NCI-H146 (cell line): Measurements from ENCODE around the gene ATAD1.
"Not testable (repeated sequence)": the region's sequence is repeated elsewhere in the genome, so short reads cannot be mapped to it uniquely, and the experiment has no call there.

Source experiments
- DNase-seq: peaks from one replicate; lab custom pipeline; 2025; lab: John Stamatoyannopoulos, UW

ATAD1 gene

GRCh38 chr10:87753995-87754866, 63.8 kb downstream of the ATAD1 start:
- no peak for DNase-seq

- DNase-seq, result no peak
Observed at GRCh38 chr10:87752566-87752965, 65.5 kb downstream of the ATAD1 start.

- no peak for DNase-seq
Observed at GRCh38 chr10:87751274-87751673, 66.8 kb downstream of the ATAD1 start.

- DNase-seq, result no peak
Observed at GRCh38 chr10:87750817-87751216, 67.2 kb downstream of the ATAD1 start.

GRCh38 chr10:87750001-87750671, 67.9 kb downstream of the ATAD1 start:
- DNase-seq, result peak; percentile 39

GRCh38 chr10:87748244-87748643, 69.8 kb downstream of the ATAD1 start:
- DNase-seq, result not testable (repeated sequence)

- DNase-seq, result no peak
Observed at GRCh38 chr10:87746911-87747310, 71.1 kb downstream of the ATAD1 start.

- DNase-seq, result no peak
Observed at GRCh38 chr10:87744606-87745005, 73.4 kb downstream of the ATAD1 start.

- DNase-seq, result not testable (repeated sequence)
Observed at GRCh38 chr10:87742992-87743610, 74.9 kb downstream of the ATAD1 start.

GRCh38 chr10:87740254-87740655, 77.8 kb downstream of the ATAD1 start:
- DNase-seq, result no peak

- DNase-seq, result no peak
Observed at GRCh38 chr10:87739703-87740102, 78.3 kb downstream of the ATAD1 start.

GRCh38 chr10:87738253-87738652, 79.8 kb downstream of the ATAD1 start:
- not testable (repeated sequence) for DNase-seq

- DNase-seq, result peak; percentile 56
Observed at GRCh38 chr10:87734987-87735827, 82.8 kb downstream of the ATAD1 start.

GRCh38 chr10:87733081-87733480, 84.9 kb downstream of the ATAD1 start:
- DNase-seq, result peak; percentile 16

GRCh38 chr10:87729940-87730339, 88.1 kb downstream of the ATAD1 start:
- no peak for DNase-seq

- DNase-seq, result no peak
Observed at GRCh38 chr10:87724789-87725188, 93.2 kb downstream of the ATAD1 start.

- no peak for DNase-seq
Observed at GRCh38 chr10:87723500-87723899, 94.5 kb downstream of the ATAD1 start.

GRCh38 chr10:87722716-87723115, 95.3 kb downstream of the ATAD1 start:
- DNase-seq, result no peak

GRCh38 chr10:87721781-87722180, 96.2 kb downstream of the ATAD1 start:
- DNase-seq, result no peak

GRCh38 chr10:87720665-87721064, 97.4 kb downstream of the ATAD1 start:
- DNase-seq, result no peak

- DNase-seq, result no peak
Observed at GRCh38 chr10:87716348-87716670, 101.7 kb downstream of the ATAD1 start.
